ENCODE measurements around the gene TANGO6. TPM values are rescaled to one million over a fixed set of nuclear protein-coding genes. Genes with fewer than 3 reads are reported as not detected.

TANGO6 gene
- total and polyA plus RNA-seq, 10 of the 15 experiments (the other 5 are each of a cell fraction or from before 2014, with no cell fraction given), result 1.1 to 20.6 (median 11.0) TPM

DNA sequence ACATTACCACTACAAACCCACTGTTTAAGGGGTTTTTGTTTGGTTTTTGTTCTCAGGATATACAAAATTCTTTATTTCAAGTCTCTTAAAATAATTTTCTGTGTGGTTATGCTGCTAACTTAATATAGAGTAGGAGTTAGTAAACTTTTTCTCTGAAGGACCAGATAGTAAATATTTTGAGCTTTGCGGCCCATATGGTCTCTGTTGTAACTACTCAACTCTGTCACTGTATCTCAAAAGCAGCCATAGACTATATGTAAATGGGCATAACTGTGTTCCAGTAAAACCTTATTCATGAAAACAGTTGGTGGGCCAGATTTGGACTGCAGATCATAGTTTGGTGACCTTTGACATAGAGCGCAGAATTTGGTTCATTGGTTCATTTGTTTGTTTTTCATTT is 7.2 kb downstream of the TANGO6 start:
- Histone ChIP-seq H3K9ac (ENCODE audit: control insufficient read depth, insufficient read depth, low read length) (no peak overlapping the region), H3K36me3 (ENCODE audit: control insufficient read depth in 2 of 2, insufficient read depth in 2 of 2, low read length in 1 of 2) (no peaks in the 10 kb centered on the region), H3K4me3 (no peak overlapping the region), H3K27ac (ENCODE audit: control insufficient read depth, insufficient read depth) (no peak overlapping the region), H3K4me2 (ENCODE audit: control insufficient read depth, insufficient read depth) (no peak overlapping the region), H3K9me3 (replicated peaks; ENCODE audit: control insufficient read depth, insufficient read depth, low read length) (no peaks in the 10 kb centered on the region), H3K4me1 (ENCODE audit: control insufficient read depth, insufficient read depth, low read length) (peaks cover 9% of the 10 kb centered on the region), H4K20me1 (ENCODE audit: control insufficient read depth, insufficient read depth) (no peaks in the 10 kb centered on the region), H3K27me3 (replicated peaks in 1 of 2; ENCODE audit: control insufficient read depth in 2 of 2, insufficient read depth in 2 of 2, low read length in 1 of 2) (no peaks in the 10 kb centered on the region), H2AFZ (ENCODE audit: control insufficient read depth, low read depth, low read length) (no peak overlapping the region), H3K79me2 (ENCODE audit: control insufficient read depth, insufficient read depth, low read length) (no peaks in the 10 kb centered on the region; the same call in 1 of the 2 replicates)
- no peak for DNase-seq (ENCODE audit: low read depth, low spot score)
- ChIA-PET POLR2A (interaction anchor here (0.6 kb wide), 1 partner anchor 9 kb away, joined by 3 read pairs; no protein-coding TSS in a partner anchor), CTCF (interaction anchor here (0.9 to 1.1 kb wide), 2 partner anchors 263 to 274 kb away, joined by 4 read pairs; no protein-coding TSS in a partner anchor), SMC1A (ENCODE audit: uncharacterized antibody, unreplicated experiment) (no interaction called here), RAD21 (ENCODE audit: unreplicated experiment) (no interaction called here)
- no TSS peak for BruUV-seq (replicated peaks)
- TF ChIP-seq MTA2 (IDR thresholded peaks at IDR 0.05; ENCODE audit: low read depth), result no peak
- TF ChIP-seq, protein P1, sequence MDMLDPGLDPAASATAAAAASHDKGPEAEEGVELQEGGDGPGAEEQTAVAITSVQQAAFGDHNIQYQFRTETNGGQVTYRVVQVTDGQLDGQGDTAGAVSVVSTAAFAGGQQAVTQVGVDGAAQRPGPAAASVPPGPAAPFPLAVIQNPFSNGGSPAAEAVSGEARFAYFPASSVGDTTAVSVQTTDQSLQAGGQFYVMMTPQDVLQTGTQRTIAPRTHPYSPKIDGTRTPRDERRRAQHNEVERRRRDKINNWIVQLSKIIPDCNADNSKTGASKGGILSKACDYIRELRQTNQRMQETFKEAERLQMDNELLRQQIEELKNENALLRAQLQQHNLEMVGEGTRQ (IDR thresholded peaks at IDR 0.05; ENCODE audit: borderline replicate concordance, low read depth, low read length), result no peak
- TF ChIP-seq, protein P2, sequence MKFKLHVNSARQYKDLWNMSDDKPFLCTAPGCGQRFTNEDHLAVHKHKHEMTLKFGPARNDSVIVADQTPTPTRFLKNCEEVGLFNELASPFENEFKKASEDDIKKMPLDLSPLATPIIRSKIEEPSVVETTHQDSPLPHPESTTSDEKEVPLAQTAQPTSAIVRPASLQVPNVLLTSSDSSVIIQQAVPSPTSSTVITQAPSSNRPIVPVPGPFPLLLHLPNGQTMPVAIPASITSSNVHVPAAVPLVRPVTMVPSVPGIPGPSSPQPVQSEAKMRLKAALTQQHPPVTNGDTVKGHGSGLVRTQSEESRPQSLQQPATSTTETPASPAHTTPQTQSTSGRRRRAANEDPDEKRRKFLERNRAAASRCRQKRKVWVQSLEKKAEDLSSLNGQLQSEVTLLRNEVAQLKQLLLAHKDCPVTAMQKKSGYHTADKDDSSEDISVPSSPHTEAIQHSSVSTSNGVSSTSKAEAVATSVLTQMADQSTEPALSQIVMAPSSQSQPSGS (IDR thresholded peaks at IDR 0.05; ENCODE audit: low read length), result no peak
- no peak for TF ChIP-seq NRF1 (conservative IDR thresholded peaks at IDR 0.05; ENCODE audit: low read depth, low read length)
- TF ChIP-seq, protein P3, sequence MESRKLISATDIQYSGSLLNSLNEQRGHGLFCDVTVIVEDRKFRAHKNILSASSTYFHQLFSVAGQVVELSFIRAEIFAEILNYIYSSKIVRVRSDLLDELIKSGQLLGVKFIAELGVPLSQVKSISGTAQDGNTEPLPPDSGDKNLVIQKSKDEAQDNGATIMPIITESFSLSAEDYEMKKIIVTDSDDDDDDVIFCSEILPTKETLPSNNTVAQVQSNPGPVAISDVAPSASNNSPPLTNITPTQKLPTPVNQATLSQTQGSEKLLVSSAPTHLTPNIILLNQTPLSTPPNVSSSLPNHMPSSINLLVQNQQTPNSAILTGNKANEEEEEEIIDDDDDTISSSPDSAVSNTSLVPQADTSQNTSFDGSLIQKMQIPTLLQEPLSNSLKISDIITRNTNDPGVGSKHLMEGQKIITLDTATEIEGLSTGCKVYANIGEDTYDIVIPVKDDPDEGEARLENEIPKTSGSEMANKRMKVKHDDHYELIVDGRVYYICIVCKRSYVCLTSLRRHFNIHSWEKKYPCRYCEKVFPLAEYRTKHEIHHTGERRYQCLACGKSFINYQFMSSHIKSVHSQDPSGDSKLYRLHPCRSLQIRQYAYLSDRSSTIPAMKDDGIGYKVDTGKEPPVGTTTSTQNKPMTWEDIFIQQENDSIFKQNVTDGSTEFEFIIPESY (IDR thresholded peaks at IDR 0.05), result no peak
- TF ChIP-seq, protein P4, sequence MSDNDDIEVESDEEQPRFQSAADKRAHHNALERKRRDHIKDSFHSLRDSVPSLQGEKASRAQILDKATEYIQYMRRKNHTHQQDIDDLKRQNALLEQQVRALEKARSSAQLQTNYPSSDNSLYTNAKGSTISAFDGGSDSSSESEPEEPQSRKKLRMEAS (IDR thresholded peaks at IDR 0.05; ENCODE audit: low read depth, low read length), result no peak
- TF ChIP-seq ZBED1 (IDR thresholded peaks at IDR 0.05; ENCODE audit: borderline replicate concordance), result no peak
- TF ChIP-seq PML (IDR thresholded peaks at IDR 0.05; ENCODE audit: low read length), result no peak
- TF ChIP-seq KDM1A (IDR thresholded peaks at IDR 0.05; ENCODE audit: borderline replicate concordance), result no peak
- no peak for TF ChIP-seq SIX5 (IDR thresholded peaks at IDR 0.05; ENCODE audit: low read depth, low read length, severe bottlenecking)
- TF ChIP-seq TBL1XR1 (IDR thresholded peaks at IDR 0.05; ENCODE audit: low read depth, low read length), result no peak
- TF ChIP-seq EGR1 (IDR thresholded peaks at IDR 0.05; ENCODE audit: borderline replicate concordance in 1 of 2, low read depth in 2 of 2, low read length in 2 of 2), result no peak
- TF ChIP-seq PAX8 (IDR thresholded peaks at IDR 0.05), result no peak
- no peak for TF ChIP-seq ZNF207 (IDR thresholded peaks at IDR 0.05; ENCODE audit: borderline replicate concordance)
- no peak for TF ChIP-seq JUND (IDR thresholded peaks at IDR 0.05; ENCODE audit: low read depth, low read length)
- FAIRE-seq, result no peak
- 100% methylated on average over 2 of the region's 2 CpGs for WGBS (ENCODE audit: insufficient coverage, insufficient replicate concordance, low lambda C conversion rate, missing lambda C conversion rate)
- in situ Hi-C loops (cut with MboI) (no loop called here), intact Hi-C loops (cut with micrococcal nuclease; ENCODE audit: unreplicated experiment) (no loop called here)
- no peak for ATAC-seq
